HCT116 (cell line): ENCODE data around the gene SLC25A53. TPM values are rescaled to one million over a fixed set of nuclear protein-coding genes. Genes with fewer than 3 reads are reported as not detected.

ENCODE experiments used
- ATAC-seq: fragments of 200-7000 bp; cut with Tn5 transposase; 2 replicates; pipeline ENCODE4 v1.9.1; 2020; ENCODE audit warnings: mild to moderate bottlenecking, moderate library complexity
- BruUV-seq: library from RNA; stranded (reverse); fragments of 400-500 nt; replicated peaks from 2 replicates; lab custom pipeline; 2021; lab: Mats Ljungman, UMichigan
- CTCF ChIA-PET: fragments of 300-600 bp; sonication (Branson Sonifier 250); formaldehyde crosslinking; loops from one replicate; lab custom pipeline; 2021; ENCODE audit warnings: antibody characterized with exemption; lab: Charles Lee
- POLR2A ChIA-PET: fragments of 300-600, 350-600 bp; sonication (Branson Sonifier 250); formaldehyde crosslinking; loops from one replicate; lab custom pipeline; 2021; ENCODE audit warnings: antibody characterized with exemption; lab: Charles Lee
- RAD21 ChIA-PET, 2 experiments: fragments of 300-600 bp; sonication (Branson Sonifier 250); formaldehyde crosslinking; loops; one replicate each; lab custom pipeline; 2023; ENCODE audit warnings: low total read pairs in 2 of 2; ENCODE audit not compliant: uncharacterized antibody in 2 of 2, unreplicated experiment in 2 of 2, low non-redundant PET in 1 of 2; lab: Charles Lee
- DNase-seq: peaks from one replicate; pipeline ENCODE4 v3.0.0-alpha.2; 2010; ENCODE audit warnings: low read depth, low spot score
- H2AFZ ChIP-seq: fragments of 200-600 bp; shearing (Covaris generic), sonication (generic); 2 replicates; pipeline ENCODE4 v1.6.1; 2017; ENCODE audit warnings: low read depth, mixed run types, mixed read lengths, antibody characterized with exemption, low read length; ENCODE audit not compliant: poor library complexity, severe bottlenecking
- H3K27ac ChIP-seq: 2 replicates; pipeline ENCODE4 v1.5.1; 2012; ENCODE audit warnings: low read depth, low read length
- H3K27me3 ChIP-seq: fragments of 200-600 bp; sonication (generic); 2 replicates; pipeline ENCODE4 v1.6.1; 2016; ENCODE audit warnings: mixed run types, low read length, mixed read lengths; ENCODE audit not compliant: insufficient read depth
- H3K36me3 ChIP-seq, 2 experiments: fragments of 200-500 bp in 1 of 2; fragments of 200-600 bp in 1 of 2; sonication (Bioruptor generic) in 1 of 2; sonication (generic) in 1 of 2; 2 replicates each; pipeline versions ENCODE4 v1.5.1 to v1.6.1; 2014 to 2016; ENCODE audit warnings: low read length in 2 of 2, inconsistent platforms in 1 of 2, mixed read lengths in 1 of 2, mixed run types in 1 of 2; ENCODE audit not compliant: insufficient read depth in 2 of 2, control insufficient read depth in 1 of 2
- H3K4me1 ChIP-seq, 2 experiments: fragments of 200-600 bp in 1 of 2; sonication (generic) in 1 of 2; 2 replicates each; pipeline versions ENCODE4 v1.5.1 to v1.6.1; 2012 to 2017; ENCODE audit warnings: low read length in 2 of 2, inconsistent platforms in 1 of 2, mild to moderate bottlenecking in 1 of 2, mixed read lengths in 1 of 2, mixed run types in 1 of 2, moderate library complexity in 1 of 2; ENCODE audit not compliant: insufficient read depth in 2 of 2, control insufficient read depth in 1 of 2
- H3K4me2 ChIP-seq: fragments of 200-600 bp; sonication (generic); 2 replicates; pipeline ENCODE4 v1.6.1; 2017; ENCODE audit warnings: mixed run types, low read length, mixed read lengths
- H3K4me3 ChIP-seq, 2 experiments: fragments of 200-600 bp in 1 of 2; sonication (generic) in 1 of 2; replicated peaks in 1 of 2; 2 replicates each; pipeline ENCODE4 v1.5.1; 2011 to 2016; ENCODE audit warnings: low read length in 2 of 2, control low read depth in 1 of 2, low read depth in 1 of 2, mild to moderate bottlenecking in 1 of 2, mixed read lengths in 1 of 2, mixed run types in 1 of 2
- H3K79me2 ChIP-seq: fragments of 200-600 bp; sonication (generic); 2 replicates; pipeline ENCODE4 v1.6.1; 2017; ENCODE audit warnings: mild to moderate bottlenecking, mixed run types, low read length, moderate library complexity, mixed read lengths; ENCODE audit not compliant: insufficient read depth
- H3K9ac ChIP-seq: fragments of 200-600 bp; sonication (generic); 2 replicates; pipeline ENCODE4 v1.6.1; 2016; ENCODE audit warnings: low read length, mixed read lengths
- H3K9me2 ChIP-seq: fragments of 200-600 bp; sonication (generic), shearing (Covaris generic); 2 replicates; pipeline ENCODE4 v1.6.1; 2017; ENCODE audit warnings: mixed run types, mild to moderate bottlenecking, moderate library complexity; ENCODE audit not compliant: insufficient read depth
- H3K9me3 ChIP-seq, 2 experiments: fragments of 200-500 bp in 1 of 2; fragments of 200-600 bp in 1 of 2; sonication (Bioruptor generic) in 1 of 2; sonication (generic) in 1 of 2; 2 replicates each; pipeline ENCODE4 v1.6.1; 2014 to 2017; ENCODE audit warnings: low read length in 2 of 2, mixed read lengths in 2 of 2, inconsistent platforms in 1 of 2, low read depth in 1 of 2, mild to moderate bottlenecking in 1 of 2, mixed run types in 1 of 2, moderate library complexity in 1 of 2; ENCODE audit not compliant: control insufficient read depth in 1 of 2, insufficient read depth in 1 of 2
- H4K20me1 ChIP-seq: fragments of 200-600 bp; sonication (generic), shearing (Covaris generic); 2 replicates; pipeline ENCODE4 v1.6.1; 2017; ENCODE audit warnings: mixed run types, mild to moderate bottlenecking, moderate library complexity; ENCODE audit not compliant: insufficient read depth
- CBX3 ChIP-seq: IDR thresholded peaks from 2 replicates; pipeline ENCODE4 v1.6.1; 2012; ENCODE audit warnings: low read depth
- CEBPB ChIP-seq: IDR thresholded peaks from 2 replicates; pipeline ENCODE4 v1.6.1; 2012; ENCODE audit warnings: low read depth
- ELF1 ChIP-seq: IDR thresholded peaks from 2 replicates; pipeline ENCODE4 v1.6.1; 2012; ENCODE audit warnings: low read depth, borderline replicate concordance
- JUND ChIP-seq: IDR thresholded peaks from 2 replicates; pipeline ENCODE4 v1.6.1; 2012
- POLR2A ChIP-seq: IDR thresholded peaks from 2 replicates; pipeline ENCODE4 v1.7.0; 2011; ENCODE audit warnings: borderline replicate concordance; ENCODE audit not compliant: insufficient read depth, insufficient read length; ENCODE audit errors: extremely low read depth
- RAD21 ChIP-seq: IDR thresholded peaks from 2 replicates; pipeline ENCODE4 v1.6.1; 2012; ENCODE audit warnings: low read depth, mild to moderate bottlenecking
- SIN3A ChIP-seq: IDR thresholded peaks from 2 replicates; pipeline ENCODE4 v1.6.1; 2012; ENCODE audit warnings: low read depth
- SP1 ChIP-seq: IDR thresholded peaks from 2 replicates; pipeline ENCODE4 v1.6.1; 2012; ENCODE audit warnings: low read depth
- SRF ChIP-seq: IDR thresholded peaks from 2 replicates; pipeline ENCODE4 v1.6.1; 2012; ENCODE audit warnings: low read depth
- TCF7L2 ChIP-seq: IDR thresholded peaks from 2 replicates; pipeline ENCODE4 v1.7.0; 2011; ENCODE audit warnings: borderline replicate concordance, inconsistent platforms; ENCODE audit not compliant: insufficient read depth, insufficient read length; ENCODE audit errors: extremely low read depth
- YY1 ChIP-seq: IDR thresholded peaks from 2 replicates; pipeline ENCODE4 v1.6.1; 2011; ENCODE audit warnings: low read length, low read depth, moderate library complexity, mild to moderate bottlenecking; ENCODE audit not compliant: insufficient replicate concordance; ENCODE audit errors: extremely low read depth
- ZFX ChIP-seq: fragments of 450-650 bp; IDR thresholded peaks from 2 replicates; pipeline ENCODE4 v1.6.1; 2017
- ZNF274 ChIP-seq: fragments of 200-500 bp; sonication (Bioruptor generic); IDR thresholded peaks from 2 replicates; pipeline ENCODE4 v1.6.1; 2014; ENCODE audit warnings: mild to moderate bottlenecking, low read depth, low read length, inconsistent platforms
- intact Hi-C: fragments of 100-400 bp; cut with micrococcal nuclease; formaldehyde crosslinking; loops from 2 replicates; pipeline ENCODE4 v1.10.0; 2022
- total RNA-seq: library from RNA; stranded (reverse); gene quantifications from one replicate; pipeline ENCODE4 v1.2.1, GENCODE V29; 2021; ENCODE audit not compliant: unreplicated experiment
- TF ChIP-seq, protein P1 (sequence below): IDR thresholded peaks from 2 replicates; pipeline ENCODE4 v1.6.1; 2012
- TF ChIP-seq, protein P2 (sequence below): IDR thresholded peaks from 2 replicates; pipeline ENCODE4 v1.6.1; 2012; ENCODE audit warnings: low read depth
- TF ChIP-seq, protein P3 (sequence below): IDR thresholded peaks from 2 replicates; pipeline ENCODE4 v1.6.1; 2012
- TF ChIP-seq, protein P4 (sequence below): IDR thresholded peaks from 2 replicates; pipeline ENCODE4 v1.6.1; 2011; ENCODE audit warnings: mild to moderate bottlenecking, low read length, moderate library complexity; ENCODE audit not compliant: insufficient replicate concordance; ENCODE audit errors: extremely low read depth

SLC25A53 gene
- total RNA-seq, 1 experiment from 2014 or later, result 3.4 TPM

DNA sequence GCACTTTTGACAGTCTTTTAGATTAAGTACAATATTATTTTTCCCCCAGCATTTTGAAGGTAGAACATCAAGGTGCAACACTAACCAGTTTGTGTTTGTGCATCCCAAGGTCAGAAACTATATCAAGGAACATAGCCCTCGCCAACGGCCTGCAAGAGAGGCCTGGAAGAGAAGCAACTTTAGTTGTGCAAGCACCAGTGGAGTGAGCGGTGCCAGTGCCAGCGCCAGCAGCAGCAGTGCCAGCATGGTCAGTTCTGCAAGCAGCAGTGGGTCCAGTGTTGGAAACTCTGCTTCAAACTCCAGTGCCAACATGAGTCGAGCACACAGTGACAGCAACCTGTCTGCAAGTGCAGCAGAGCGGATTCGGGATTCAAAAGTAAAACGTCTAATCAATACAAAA, 31.1 kb upstream of the SLC25A53 start:
- Histone ChIP-seq H3K36me3 (peaks cover 3 to 13% of the 10 kb centered on the region in 2 experiments; a peak in 3 of 4 replicates), H3K4me3 (no peak overlapping the region), H3K27ac (no peak overlapping the region), H3K9ac (no peak overlapping the region)
- no peak for TF ChIP-seq CBX3
- TF ChIP-seq ELF1, result no peak
- TF ChIP-seq, protein P1, sequence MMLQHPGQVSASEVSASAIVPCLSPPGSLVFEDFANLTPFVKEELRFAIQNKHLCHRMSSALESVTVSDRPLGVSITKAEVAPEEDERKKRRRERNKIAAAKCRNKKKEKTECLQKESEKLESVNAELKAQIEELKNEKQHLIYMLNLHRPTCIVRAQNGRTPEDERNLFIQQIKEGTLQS, result no peak
- no peak for TF ChIP-seq SP1
- TF ChIP-seq CEBPB, result no peak
- TF ChIP-seq SRF, result no peak
- no peak for TF ChIP-seq TCF7L2
- no peak for TF ChIP-seq ZFX
- TF ChIP-seq, protein P2, sequence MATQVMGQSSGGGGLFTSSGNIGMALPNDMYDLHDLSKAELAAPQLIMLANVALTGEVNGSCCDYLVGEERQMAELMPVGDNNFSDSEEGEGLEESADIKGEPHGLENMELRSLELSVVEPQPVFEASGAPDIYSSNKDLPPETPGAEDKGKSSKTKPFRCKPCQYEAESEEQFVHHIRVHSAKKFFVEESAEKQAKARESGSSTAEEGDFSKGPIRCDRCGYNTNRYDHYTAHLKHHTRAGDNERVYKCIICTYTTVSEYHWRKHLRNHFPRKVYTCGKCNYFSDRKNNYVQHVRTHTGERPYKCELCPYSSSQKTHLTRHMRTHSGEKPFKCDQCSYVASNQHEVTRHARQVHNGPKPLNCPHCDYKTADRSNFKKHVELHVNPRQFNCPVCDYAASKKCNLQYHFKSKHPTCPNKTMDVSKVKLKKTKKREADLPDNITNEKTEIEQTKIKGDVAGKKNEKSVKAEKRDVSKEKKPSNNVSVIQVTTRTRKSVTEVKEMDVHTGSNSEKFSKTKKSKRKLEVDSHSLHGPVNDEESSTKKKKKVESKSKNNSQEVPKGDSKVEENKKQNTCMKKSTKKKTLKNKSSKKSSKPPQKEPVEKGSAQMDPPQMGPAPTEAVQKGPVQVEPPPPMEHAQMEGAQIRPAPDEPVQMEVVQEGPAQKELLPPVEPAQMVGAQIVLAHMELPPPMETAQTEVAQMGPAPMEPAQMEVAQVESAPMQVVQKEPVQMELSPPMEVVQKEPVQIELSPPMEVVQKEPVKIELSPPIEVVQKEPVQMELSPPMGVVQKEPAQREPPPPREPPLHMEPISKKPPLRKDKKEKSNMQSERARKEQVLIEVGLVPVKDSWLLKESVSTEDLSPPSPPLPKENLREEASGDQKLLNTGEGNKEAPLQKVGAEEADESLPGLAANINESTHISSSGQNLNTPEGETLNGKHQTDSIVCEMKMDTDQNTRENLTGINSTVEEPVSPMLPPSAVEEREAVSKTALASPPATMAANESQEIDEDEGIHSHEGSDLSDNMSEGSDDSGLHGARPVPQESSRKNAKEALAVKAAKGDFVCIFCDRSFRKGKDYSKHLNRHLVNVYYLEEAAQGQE, result no peak
- TF ChIP-seq POLR2A, result no peak
- TF ChIP-seq, protein P3, sequence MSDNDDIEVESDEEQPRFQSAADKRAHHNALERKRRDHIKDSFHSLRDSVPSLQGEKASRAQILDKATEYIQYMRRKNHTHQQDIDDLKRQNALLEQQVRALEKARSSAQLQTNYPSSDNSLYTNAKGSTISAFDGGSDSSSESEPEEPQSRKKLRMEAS, result no peak
- no peak for TF ChIP-seq SIN3A
- TF ChIP-seq JUND, result no peak
- no peak for TF ChIP-seq ZNF274
- TF ChIP-seq RAD21, result no peak
- TF ChIP-seq, protein P4, sequence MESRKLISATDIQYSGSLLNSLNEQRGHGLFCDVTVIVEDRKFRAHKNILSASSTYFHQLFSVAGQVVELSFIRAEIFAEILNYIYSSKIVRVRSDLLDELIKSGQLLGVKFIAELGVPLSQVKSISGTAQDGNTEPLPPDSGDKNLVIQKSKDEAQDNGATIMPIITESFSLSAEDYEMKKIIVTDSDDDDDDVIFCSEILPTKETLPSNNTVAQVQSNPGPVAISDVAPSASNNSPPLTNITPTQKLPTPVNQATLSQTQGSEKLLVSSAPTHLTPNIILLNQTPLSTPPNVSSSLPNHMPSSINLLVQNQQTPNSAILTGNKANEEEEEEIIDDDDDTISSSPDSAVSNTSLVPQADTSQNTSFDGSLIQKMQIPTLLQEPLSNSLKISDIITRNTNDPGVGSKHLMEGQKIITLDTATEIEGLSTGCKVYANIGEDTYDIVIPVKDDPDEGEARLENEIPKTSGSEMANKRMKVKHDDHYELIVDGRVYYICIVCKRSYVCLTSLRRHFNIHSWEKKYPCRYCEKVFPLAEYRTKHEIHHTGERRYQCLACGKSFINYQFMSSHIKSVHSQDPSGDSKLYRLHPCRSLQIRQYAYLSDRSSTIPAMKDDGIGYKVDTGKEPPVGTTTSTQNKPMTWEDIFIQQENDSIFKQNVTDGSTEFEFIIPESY, result no peak
- no peak for TF ChIP-seq YY1
- TF ChIP-seq, all 23 proteins: peak for 0
- intact Hi-C loops, result no loop called here
- H3K4me2 ChIP-seq, result no peak overlapping the region
- RAD21 ChIA-PET, result no interaction called here
- CTCF ChIA-PET, result no interaction called here
- no peaks in the 10 kb centered on the region for H3K27me3 ChIP-seq
- H2AFZ ChIP-seq, result no peak overlapping the region
- H3K4me1 ChIP-seq, result no peaks in the 10 kb centered on the region
- H3K9me2 ChIP-seq, result no peaks in the 10 kb centered on the region
- H4K20me1 ChIP-seq, result no peaks in the 10 kb centered on the region
- BruUV-seq, result no TSS peak
- H3K9me3 ChIP-seq, result no peaks in the 10 kb centered on the region
- DNase-seq (no peak), ATAC-seq (no peak)
- POLR2A ChIA-PET, result no interaction called here
- H3K79me2 ChIP-seq, result peaks cover 10% of the 10 kb centered on the region
